Cardiac fibroblast (primary cell): ENCODE results near the gene OGG1.
"Not testable (repeated sequence)": the region's sequence is repeated elsewhere in the genome, so short reads cannot be mapped to it uniquely, and the experiment has no call there.

ENCODE experiments used
- DNase-seq, 2 donors: peaks; one replicate each; pipeline versions ENCODE4 v3.0.0 to v3.0.0-alpha.2; 2010; ENCODE audit warnings: low read depth in 2 of 2
- H3K4me3 ChIP-seq, 2 donors: replicated peaks in 1 of 2; 1 replicate in 1 of 2; 2 replicates in 1 of 2; pipeline ENCODE4 v1.5.1; 2011; ENCODE audit warnings: low read depth in 2 of 2, low read length in 2 of 2, mild to moderate bottlenecking in 2 of 2, moderate library complexity in 1 of 2
- CTCF ChIP-seq: IDR thresholded peaks from one replicate; pipeline ENCODE4 v1.5.1; 2011; ENCODE audit warnings: low read depth, mild to moderate bottlenecking, low read length, inconsistent platforms

OGG1 gene

DNA sequence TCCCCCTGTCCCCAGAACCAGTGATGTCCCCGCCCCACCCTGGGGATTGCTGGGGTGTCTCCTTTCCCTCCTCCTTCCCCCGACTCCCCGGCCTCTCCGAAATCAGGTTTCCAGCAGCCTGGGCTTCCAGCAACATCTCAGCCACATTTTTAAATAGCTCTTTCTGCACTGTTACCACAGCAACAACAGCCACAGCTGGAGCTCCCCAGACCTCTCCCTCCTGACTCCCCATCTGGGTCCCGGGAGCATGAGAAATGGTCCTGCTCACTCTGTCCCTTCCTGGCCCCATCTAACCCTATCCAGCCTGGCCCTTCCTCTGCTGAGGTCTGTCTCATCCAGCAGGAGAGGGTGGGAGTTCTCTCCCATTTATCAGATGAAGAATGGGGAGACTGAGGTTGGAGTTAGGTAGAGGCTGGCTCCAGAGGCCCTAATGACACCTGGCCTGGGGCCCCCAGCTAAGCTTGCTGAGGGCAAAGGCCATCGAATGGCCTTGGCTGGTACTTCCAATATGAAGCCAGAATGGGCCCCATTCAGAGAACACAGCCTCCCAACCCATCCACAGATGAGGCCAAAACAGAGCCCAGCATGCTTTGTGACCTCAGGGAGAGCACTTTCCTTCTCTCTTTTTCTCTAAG, 18.5 kb downstream of the OGG1 start:
- no peak overlapping the region for H3K4me3 ChIP-seq
- no peak for DNase-seq
- TF ChIP-seq CTCF = no peak

DNA sequence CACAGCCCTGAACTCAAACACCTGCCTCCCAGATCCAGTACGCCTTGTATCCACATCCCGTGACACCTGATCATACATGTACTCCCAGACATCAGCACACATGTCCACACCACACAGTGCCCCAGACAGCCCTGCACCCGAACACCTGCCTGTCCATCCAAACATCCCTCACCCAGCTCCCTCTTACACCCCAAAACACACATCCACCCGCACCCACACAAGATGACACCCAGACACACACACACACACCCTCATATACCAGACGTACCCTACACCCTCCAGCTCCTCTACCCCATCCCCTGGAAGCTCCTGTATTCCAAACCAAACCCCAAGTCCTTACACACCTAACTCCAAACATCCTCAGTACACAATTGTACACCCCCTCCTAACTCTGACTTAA, 19.3 kb downstream of the OGG1 start:
- H3K4me3 ChIP-seq = peak overlapping the region; percentile 63 to 66
- no peak for TF ChIP-seq CTCF
- DNase-seq = no peak

GRCh38 chr3:9769426-9770275, 19.9 kb downstream of the OGG1 start, which contains the start of gene CAMK1:
Gene CAMK1, minus strand, starts transcription at chr3:9769947. Its CDS starts 2,198 bp downstream, at chr3:9767749.
- DNase-seq = peak; percentile 52 to 78
- TF ChIP-seq CTCF = no peak
- peak within 1 kb of the TSS; percentile 63 to 66 for H3K4me3 ChIP-seq

DNA sequence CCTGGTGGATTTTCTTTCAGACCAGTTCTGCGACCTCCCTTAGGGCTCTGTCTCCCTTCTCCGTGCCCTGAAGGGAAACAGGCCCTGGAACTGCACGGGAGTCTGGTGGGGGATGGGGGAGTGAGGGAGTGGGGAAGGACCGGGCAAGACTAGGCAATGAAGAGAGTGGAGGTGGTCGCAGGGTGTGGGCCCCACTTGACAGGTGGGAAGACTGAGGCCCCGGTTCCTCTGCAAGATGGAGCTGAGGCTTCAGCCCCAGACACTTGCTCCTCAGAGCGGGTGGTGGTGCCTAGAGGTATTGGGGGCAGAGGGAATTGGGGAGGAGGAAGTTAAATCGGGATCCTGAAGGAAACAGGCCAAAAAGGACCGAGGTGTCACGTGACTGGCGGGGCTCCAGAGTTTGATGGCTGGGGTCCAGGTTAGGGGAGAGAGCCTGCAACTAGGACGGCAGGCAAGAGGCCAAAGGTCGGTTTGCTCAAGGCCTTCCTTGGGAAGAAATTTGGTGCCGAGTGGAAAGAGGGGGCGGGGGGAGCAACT, 20.6 kb downstream of the OGG1 start:
- DNase-seq = peak in 1 of 2 donors; percentile 91
- no peak for TF ChIP-seq CTCF
- H3K4me3 ChIP-seq = peak overlapping the region; percentile 37 to 66

GRCh38 chr3:9771007-9771406, 21.3 kb downstream of the OGG1 start:
- H3K4me3 ChIP-seq = not testable (repeated sequence)

GRCh38 chr3:9776896-9777693, 27.3 kb downstream of the OGG1 start:
- no peak for DNase-seq
- no peak overlapping the region for H3K4me3 ChIP-seq
- no peak for TF ChIP-seq CTCF

More at GRCh38 chr3:9771007-9771406, 21.3 kb downstream of the OGG1 start:
- DNase-seq = not testable (repeated sequence)
